Activated T-helper 1 cell treated with Interleukin-2 at 50 U/mL for 16 hours (primary cell): ENCODE data around the gene GRK2.
A peak's percentile ranks its signal among the peaks of the same experiment; 100 is the strongest.

Experiments
- DNase-seq: peaks from one replicate; pipeline ENCODE4 v3.0.0-alpha.2; 2020; ENCODE audit warnings: low read depth

Gene GRK2

GRCh38 chr11:67270256-67271204, 4.3 kb downstream of the GRK2 start:
- DNase-seq, result no peak

- no peak for DNase-seq
Observed at GRCh38 chr11:67271205-67271540, 4.9 kb downstream of the GRK2 start.

GRCh38 chr11:67271541-67272284, 5.4 kb downstream of the GRK2 start:
- peak; percentile 34 for DNase-seq

- DNase-seq, result no peak
Observed at GRCh38 chr11:67272327-67273259, 6.3 kb downstream of the GRK2 start.

GRCh38 chr11:67273260-67273990, 7.2 kb downstream of the GRK2 start:
- no peak for DNase-seq

- no peak for DNase-seq
Observed at GRCh38 chr11:67274768-67275605, 8.7 kb downstream of the GRK2 start.

GRCh38 chr11:67275606-67276409, 9.5 kb downstream of the GRK2 start:
- no peak for DNase-seq

- no peak for DNase-seq
Observed at GRCh38 chr11:67276781-67277230, 10.5 kb downstream of the GRK2 start.

GRCh38 chr11:67277231-67277961, 11.1 kb downstream of the GRK2 start:
- DNase-seq, result peak; percentile 90

- no peak for DNase-seq
Observed at GRCh38 chr11:67278135-67278938, 12.1 kb downstream of the GRK2 start.

- no peak for DNase-seq
Observed at GRCh38 chr11:67278939-67279588, 12.8 kb downstream of the GRK2 start.

- DNase-seq, result no peak
Observed at GRCh38 chr11:67279589-67280340, 13.5 kb downstream of the GRK2 start.

- DNase-seq, result no peak
Observed at GRCh38 chr11:67280341-67280787, 14.1 kb downstream of the GRK2 start.

GRCh38 chr11:67280788-67281551, 14.7 kb downstream of the GRK2 start:
- no peak for DNase-seq

- DNase-seq, result no peak
Observed at GRCh38 chr11:67281552-67282150, 15.4 kb downstream of the GRK2 start.
